ENCODE results near the gene NDRG3.
A peak's percentile ranks its signal among the peaks of the same experiment; 100 is the strongest.
"Not testable (repeated sequence)": the region's sequence is repeated elsewhere in the genome, so short reads cannot be mapped to it uniquely, and the experiment has no call there.

The NDRG3 gene

DNA sequence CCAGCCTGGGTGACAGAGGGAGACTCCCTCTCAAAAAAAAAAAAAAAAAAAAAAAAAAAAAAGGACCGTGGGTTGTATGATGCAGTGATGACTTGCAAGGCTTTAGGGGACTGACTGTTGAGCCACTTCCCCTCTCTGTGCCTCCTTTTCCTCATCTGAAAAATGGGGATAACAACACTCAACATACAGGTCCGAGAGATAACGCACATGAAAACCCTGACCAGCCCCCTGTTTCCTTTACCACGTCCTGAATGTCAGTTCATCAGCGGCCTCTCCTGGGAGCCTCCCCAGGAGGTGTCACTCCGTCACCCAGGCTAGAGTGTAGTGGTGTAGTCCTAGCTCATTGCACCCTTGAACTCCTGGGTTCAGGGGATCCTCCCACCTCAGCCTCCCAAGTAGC, 103.8 kb downstream of the NDRG3 start:
- DNase-seq: no peak

DNA sequence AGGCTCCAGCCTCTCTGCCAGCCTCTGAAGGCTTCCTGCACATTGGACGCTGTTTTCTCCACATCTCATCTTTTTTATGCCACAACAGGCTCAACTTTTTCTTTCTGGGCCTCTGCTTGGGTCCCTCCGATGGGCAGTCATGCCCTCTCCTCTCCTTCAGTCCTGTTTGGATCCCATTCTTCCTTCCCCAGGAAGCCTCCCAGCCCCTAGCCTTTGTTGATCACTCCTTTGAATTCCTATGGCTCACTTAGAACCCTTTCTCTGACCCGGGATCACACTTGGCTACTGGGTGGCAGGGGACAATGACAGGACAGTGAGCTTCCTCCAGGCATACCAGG, 104.4 kb downstream of the NDRG3 start:
- no peak for DNase-seq

DNA sequence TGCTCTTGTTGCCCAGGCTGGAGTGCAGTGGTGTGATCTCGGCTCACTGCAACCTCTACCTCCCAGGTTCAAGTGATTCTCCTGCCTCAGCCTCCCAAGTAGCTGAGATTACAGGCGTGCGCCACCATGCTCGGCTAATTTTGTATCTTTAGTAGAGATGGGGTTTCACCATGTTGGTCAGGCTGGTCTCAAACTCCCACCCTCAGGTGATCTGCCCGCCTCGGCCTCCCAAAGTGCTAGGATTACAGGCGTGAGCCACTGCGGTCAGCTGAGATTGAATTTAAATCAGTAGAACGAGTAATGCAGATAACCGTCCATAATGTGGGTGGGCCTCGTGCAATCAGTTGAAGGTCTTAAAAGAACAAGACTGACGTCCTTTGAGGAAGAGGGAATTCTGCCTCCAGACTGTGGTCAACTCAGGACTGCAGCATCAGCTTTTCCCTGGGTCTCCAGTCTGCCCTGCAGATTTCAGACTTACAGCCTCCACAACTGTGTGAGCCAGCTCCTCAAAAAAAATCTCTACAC, 107.0 kb downstream of the NDRG3 start:
- DNase-seq: not testable (repeated sequence)

DNA sequence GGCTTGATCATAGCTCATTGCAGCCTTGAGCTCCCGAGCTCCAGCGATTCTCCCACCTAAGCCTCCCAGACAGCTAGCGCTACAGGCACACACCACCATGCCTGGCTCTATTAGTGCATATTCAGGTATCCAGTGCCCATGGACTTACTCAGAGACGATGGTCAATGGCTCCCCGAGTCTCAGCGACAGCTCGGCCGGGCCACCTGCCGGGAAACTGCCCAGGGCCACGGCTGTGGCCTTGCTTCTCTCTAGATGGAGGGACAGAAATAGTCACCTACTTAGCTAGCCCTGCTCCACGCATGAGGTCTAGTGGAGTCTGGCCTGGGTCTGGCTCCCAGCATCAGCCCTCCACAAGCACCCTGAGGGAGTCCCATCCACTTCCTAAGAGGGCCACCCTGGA, 111.5 kb downstream of the NDRG3 start:
- no peak for DNase-seq

DNA sequence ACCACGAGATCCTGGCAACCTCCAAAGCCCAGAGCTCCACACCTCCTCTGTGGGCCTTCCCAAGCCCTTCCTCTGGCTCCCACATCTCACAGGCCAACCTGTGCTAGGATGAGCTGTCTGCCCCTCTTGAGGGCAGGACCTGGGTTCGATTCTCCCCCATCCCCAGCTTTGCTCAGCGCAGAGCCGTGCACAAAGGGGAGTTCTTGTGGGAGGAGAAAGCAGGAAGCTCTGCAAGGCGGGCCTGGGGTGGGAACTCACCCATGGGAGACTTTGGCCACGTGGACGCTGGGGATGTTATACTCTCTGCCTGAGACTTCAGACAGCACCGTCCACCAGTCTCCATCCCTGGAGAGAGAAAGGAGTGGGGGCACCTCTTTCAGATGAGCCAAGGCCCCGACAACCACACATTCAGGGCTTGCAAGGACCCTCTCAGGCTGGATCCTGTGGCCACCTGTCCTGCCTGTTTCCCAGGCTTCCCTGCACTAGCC, 112.6 kb downstream of the NDRG3 start:
- no peak for DNase-seq

DNA sequence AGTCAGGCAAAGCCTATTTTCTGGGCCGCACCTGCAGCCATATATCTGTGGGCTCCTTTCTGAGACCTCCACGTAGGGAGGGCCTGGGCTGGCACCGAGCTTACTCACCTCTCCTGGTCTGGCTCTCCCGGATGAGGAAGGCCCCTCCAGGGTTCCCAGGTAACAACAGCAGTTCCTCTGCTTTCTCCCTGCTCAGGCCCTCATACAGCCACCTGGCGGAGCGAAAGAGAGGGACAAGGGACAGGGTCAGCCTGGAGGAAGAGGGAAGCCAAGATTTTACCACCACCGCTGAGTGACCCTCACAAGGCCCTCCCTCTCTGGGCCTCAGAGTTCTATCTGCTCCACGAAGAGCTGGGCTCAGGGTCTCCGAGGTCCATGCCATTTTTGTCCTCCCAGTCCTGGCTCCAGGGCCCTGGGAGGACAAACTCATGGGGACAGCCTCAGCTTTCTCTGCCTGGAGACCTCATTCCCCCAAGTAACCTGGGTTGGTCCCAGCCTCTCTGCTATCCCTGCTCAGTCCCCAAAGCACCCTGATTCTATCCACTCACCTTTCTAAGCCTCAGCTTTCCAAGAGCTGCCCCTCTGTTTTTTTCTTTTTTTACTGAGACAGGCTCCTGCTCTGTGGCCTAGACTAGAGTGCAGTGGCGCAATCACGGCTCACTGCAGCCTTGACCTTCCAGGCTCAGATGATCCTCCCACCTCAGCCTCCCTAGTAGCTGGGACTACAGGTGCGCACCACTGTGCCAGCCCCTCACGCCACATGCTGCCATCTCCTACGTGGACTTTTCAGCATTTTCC, 113.2 kb downstream of the NDRG3 start:
- no peak for DNase-seq

DNA sequence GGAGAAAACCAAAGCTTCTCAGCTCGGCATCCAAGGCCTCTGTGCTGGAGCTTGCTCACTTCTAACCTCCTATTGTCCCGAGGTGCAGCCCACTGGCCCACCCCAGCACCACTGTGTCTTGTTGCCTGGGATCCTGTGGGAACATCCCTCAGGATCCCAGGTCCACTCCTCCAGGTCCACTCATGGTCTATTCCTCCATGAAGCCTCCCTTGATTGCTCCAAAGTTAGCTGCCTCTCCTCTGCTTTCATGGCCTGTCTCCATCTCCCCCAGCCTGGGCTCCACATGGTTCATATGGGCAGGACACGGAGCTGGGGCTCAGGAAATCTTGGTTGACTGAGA, 113.8 kb downstream of the NDRG3 start:
- DNase-seq: no peak

DNA sequence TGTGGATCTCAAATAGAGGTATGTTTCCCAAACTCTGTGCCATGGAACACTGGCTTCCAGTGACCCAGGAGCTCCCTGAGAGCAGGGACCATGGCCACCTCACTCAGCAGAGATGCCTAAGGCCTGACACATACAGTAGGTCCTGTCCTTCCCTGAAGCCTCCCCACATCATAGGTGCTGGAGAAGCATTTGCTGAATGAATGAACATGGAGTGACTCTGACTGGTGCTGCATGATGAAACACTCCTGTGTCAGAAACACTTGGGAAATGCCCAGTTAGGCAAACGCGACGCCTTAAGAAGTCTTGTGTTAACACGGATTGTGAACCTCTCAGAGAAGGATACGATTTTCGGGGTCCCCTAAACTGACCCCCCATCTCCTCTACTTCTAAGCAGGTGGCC, 114.2 kb downstream of the NDRG3 start:
- DNase-seq: no peak

DNA sequence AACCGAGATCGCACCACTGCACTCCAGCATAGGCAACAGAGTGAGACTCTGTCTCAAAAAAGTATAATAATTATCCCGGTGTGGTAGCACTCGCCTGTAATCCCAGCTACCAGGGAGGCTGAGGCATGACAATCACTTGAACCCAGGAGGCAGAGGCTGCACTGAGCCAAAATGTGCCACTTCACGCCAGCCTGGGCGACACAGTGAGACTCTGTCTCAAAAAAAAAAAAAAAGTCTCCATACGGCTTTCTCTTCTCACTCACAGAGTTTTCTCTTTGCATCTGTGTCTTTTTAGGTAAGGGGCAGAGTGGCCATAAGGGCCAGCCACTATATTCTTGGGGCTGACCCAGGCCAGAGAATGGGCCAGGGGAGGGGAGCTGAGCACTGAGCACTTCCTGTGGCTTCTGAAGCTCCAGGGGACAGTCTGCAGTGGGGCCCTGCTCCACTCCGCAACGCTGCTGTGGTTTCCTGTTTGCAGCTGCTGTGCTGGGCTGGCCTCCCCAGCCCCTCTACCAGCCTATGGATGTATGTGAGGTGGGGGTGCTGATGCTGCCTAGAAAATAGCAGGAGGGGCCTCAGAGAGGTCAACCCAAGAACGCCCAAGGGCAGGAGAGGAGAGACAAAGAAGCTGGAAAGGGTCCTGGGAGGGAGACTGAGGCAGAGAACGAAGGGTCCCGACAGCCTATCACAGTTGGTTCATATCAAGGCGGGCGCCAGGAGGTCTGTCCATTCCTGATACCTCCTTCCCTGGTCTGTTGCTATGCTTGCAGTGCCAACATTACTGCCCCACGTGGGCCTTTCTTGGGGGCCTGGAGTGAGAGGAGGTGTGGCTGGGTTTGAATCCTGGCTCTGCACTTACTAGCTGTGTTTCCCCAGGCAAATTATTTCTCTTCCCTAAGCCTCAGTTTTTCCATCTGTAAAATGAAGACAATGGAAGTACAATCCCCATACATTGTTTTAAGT, 115.9 kb downstream of the NDRG3 start:
- DNase-seq: peak; percentile 11 to 28

DNA sequence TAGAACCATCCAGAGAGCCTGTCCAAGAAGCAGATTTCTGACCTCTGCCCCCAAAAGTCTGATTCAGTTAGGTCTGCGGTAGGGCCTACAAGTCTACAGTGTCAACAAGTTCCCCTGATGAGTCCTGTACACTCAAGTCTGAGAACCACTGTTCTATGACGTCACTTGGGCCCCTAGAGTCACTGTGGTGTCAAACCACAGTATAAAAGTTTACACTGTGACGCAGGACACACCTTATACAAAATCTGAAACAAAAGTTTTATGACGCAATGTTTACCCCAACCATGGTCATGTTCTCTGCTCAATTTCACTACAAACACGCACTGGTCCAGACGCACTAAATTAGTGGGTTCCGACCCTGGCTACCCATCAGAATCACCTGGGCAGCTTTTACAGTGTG, 117.8 kb downstream of the NDRG3 start:
- DNase-seq: no peak

DNA sequence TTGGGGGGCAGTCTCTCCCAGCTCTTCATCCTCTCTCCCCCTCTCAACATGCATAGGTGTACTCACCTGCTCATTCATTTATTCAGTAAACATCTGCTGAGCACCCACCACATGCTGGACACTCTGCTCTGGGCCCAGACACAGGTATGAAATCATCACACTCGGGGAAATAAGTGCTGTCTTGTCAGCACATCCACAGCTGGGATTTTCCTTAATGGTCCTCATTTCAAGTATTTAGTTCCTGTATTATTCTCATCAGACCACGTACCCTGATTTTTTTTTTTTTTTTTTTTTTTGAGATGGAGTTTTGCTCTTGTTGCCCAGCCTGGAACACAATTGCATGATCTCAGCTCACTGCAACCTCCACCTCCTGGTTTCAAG, 121.0 kb downstream of the NDRG3 start:
- no peak for DNase-seq

DNA sequence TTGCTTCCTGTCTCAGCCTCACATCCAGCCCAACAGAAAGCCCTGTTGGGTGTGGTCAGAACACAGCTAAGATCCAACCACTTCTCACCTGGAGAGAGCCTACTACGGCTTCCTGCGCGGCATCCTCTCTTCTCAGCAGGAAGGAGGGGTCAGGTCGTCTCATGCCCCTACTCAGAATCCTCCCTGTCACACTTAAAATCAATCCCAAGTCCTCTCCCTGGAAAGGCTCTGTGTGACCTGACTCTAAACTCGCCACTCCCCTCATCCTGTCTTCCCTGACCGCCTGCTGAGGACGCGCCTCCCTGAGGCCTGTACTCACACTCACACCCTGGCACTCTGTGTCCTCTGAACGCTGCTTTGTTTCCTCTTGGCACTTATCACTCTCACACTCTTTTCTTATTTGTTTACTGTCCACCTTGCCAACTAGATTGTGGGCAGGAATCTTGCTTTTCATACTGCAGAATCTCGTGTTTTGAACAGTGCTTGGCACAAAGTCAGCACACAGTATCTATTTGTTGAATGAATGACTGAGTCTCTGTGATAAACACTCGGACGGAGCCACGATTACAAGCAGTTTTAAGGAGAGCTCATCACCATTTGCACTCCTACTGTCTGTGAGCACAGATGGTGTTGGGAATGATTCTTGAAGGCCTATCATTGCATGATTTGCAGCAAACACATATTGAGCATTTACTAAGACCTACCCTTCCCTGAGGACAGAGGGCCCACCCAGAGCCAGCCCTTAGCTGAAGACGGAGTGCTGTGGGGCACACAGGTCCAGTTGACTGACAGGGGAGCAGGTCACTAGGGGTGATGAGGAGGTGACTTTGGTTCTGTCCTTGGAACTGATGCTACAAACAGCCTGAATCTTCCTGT, 121.6 kb downstream of the NDRG3 start:
- DNase-seq: no peak

DNA sequence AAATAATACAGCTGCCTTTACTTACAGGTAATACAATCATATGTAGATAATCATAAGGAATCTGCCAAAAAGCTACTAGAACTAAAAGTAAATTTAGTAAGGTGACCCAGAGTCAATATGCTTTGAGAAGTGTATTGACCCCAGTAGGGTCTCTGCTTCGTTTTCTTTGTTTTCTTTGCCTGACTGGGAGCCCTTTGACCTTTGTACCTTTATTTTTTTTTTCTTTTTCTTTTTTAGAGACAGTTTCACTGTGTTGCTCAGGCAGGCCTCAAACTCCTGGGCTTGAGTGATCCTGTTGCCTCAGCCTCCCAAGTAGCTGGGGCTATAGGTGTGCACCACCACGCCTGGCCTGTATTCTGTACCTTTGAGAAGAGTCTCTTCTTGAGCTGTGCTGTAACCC, 122.4 kb downstream of the NDRG3 start:
- no peak for DNase-seq

DNA sequence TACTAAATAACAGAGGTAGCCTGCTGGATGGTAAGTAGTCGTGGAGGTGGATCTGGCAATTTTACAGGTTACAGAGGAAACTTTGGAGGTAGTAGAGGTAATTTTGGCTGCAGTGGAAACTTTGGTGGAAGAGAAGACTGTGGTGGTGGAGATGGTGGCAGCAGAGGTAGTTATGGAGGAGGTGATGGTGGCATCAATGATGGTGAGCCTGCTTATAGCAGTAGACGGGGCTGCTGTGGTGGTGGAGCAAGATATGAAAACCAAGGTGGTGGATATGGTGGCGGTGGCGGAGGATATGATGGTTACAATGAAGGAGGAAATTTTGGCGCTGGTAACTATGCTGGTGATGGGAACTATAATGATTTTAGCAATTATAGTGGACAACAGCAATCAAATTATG, 125.0 kb downstream of the NDRG3 start:
- no peak for DNase-seq

DNA sequence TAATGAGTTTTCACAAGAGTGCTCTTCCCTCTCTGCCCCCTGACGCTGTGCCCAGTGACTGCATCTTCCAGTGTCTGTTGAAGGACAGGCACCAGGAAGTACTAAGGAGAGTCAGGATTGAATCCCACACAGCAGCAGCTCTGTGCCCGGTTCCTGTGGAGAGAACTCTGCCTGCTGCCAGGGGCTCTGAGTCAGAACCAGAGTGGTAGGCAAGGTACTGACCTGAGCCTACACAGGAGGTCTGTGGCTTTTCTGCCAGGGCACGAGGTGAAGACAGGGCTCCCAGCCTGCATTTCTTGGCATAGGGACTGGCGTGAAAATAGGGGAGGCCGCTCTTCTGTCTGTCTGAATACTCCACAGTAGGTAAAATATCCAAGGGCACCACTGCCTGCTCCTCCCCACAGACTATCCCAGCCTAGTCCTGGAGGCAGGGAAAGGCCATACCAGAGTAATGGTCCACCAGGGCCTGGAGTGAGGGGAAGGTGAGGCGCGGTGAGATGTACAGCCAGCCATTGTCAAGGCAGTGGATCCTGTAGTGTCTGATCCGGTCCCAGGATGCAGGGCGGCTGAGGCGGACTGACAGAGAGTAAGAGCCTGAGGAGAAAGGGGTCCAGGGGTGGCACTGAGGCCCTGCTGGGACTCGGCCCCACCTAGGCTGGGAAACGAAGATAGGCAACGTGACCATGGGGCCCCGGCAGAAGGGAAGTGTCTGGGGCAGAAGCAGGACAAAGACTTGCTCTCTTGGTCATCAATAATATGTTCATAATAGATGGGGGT, 130.9 kb downstream of the NDRG3 start:
- DNase-seq: no peak

DNA sequence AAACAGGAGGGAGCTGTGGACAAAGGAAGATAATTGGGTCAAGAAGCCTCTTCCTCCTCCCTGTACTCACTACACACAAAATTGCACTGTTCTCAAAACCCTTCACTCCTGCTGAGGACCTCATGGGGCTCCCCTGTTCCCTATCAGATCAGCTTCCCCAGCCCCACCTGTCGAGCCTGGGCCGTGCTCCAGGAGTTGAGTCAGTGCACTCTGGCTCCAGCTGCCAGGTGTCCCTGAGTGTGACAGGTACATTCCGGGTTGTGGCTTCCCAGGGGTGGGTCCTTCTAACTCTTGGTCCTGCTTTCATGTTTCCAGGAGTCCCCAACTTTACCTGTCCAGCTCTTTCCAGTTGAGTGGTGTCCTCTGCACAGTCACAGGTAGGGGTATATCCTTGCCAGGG, 131.9 kb downstream of the NDRG3 start:
- no peak for DNase-seq

DNA sequence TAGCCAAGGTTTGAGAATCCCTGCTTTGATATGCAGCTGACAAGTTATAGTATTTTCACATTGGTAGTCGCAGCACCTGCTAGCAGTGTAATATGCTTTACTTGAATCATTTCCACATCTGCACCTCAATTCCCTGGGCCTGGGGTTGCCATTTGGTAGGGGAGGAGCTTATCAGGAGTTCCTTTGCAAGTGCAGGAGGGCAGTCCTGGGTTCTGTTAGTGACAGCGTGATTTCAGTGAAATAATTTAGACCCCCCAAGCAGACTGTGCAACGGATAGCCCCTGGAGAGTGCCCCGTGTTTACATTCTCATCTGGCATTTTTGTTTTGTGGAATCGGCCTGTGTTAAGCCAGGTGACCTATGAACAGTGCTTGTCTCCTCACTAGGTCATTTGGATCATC, 134.3 kb downstream of the NDRG3 start:
- no peak for DNase-seq

DNA sequence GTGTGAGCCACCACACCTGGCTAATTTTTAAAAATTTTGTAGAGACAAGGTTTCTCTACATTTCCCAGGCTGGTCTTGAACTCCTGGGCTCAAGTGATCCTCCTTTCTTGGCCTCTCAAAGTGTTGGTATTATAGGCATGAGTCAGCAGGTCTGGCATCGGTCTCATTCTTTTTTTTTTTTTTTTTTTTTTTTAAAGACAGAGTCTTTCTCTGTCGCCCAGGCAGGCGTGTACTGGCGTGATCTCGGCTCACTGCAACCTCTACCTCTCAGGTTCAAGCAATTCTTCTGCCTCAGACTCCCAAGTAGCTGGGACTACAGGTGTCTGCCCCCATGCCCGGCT, 137.5 kb downstream of the NDRG3 start:
- not testable (repeated sequence) for DNase-seq

DNA sequence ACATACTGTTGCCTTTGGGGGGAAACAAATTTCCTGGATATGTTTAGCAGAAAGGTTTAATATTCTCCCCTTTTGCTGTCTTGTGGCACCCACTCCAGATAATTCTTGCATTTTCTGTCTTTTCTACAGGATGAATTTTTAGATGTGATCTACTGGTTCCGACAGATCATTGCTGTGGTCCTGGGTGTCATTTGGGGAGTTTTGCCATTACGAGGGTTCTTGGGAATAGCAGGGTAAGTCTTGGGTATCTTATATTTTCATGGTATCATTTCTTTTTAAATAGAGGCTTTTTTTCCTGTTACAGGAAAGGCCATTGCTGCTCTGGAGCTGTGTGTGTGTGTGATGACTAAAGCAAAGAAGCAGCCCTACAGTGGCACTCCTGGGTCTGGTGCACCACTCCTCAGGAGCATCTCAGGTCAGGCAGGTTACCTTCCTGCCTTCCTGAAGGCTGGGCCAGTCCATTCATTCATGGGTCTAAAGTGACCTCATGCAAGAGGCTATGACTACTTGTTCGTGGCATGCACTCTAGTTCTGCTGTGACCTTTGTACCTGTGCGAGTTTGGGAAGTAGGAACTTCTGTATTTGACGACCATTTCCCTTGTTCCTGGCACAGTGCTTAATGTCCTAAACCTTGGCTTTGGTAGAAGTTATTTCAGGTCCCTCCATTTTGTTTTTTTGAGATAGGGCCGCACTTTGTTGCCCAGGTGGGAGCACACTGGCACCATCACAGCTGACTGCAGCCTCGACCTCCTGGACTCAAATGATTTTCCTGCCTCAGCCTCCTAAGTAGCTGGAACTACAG, 138.1 kb downstream of the NDRG3 start:
- DNase-seq: no peak

DNA sequence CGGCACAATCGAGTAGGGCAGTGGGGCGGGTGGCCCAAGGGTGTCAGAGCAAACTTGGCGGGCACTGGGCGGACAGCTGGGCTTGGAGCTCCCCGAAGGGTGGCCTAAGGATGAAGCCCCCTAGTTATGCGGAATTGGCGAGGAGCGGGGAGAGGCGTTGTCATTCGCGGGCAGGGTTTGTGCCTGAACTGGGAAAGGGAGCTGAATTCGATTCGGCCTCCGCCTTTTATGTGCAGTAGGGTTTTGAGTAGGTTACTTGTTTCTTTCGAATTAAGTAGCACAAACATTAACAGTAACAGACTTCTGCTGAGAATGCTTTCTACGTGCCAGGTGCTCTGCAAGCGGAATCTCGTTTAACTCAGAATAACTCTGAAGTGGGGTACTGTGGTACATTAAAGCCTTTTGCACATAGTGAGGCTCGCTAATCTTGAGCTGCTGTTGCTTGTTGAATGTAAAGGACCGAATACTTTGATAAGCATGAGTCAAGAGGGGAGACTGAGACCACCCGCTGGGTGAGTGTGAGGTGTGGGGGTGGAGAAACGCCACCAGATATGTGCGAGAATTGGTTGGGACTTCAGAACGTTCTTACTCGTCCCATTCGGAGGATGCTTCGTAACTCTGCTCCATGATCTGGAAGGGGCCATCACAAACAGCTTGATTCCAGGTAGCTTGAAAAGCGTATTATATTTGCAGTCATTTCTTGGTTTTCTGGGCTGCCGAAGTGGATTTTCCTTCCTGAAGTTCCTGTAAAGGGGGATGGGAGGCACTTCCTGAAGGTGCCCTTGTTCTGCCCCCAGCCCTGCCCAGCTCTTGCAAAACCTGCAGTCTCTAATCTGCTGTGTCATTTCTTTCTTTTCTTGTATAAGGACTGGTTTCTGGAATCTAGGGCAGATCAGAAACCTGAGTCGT, 139.5 kb downstream of the NDRG3 start:
- DNase-seq: peak; percentile 58 to 87
